GM19023 (cell line): ENCODE measurements around the gene PAPPA.

ENCODE experiments used
- ATAC-seq: cut with Tn5 transposase; IDR thresholded peaks from one replicate; pipeline ENCODE4 v1.9.1; 2021; ENCODE audit warnings: mild to moderate bottlenecking, moderate library complexity; ENCODE audit not compliant: unreplicated experiment

The PAPPA gene

GRCh38 chr9:116181853-116182610 is 28.4 kb downstream of the PAPPA start:
- no peak for ATAC-seq

GRCh38 chr9:116182876-116183275 is 29.3 kb downstream of the PAPPA start:
- no peak for ATAC-seq

GRCh38 chr9:116187570-116188170 is 34.1 kb downstream of the PAPPA start:
- ATAC-seq = no peak

- no peak for ATAC-seq
Measured at GRCh38 chr9:116189683-116190082, 36.1 kb downstream of the PAPPA start.

GRCh38 chr9:116190637-116191396 is 37.2 kb downstream of the PAPPA start:
- ATAC-seq = no peak

- no peak for ATAC-seq
Measured at GRCh38 chr9:116191576-116192415, 38.2 kb downstream of the PAPPA start.

GRCh38 chr9:116193636-116194035 is 40.0 kb downstream of the PAPPA start:
- no peak for ATAC-seq

- no peak for ATAC-seq
Measured at GRCh38 chr9:116196806-116197205, 43.2 kb downstream of the PAPPA start.

- no peak for ATAC-seq
Measured at GRCh38 chr9:116198344-116198743, 44.8 kb downstream of the PAPPA start.

GRCh38 chr9:116202219-116202912 is 48.8 kb downstream of the PAPPA start:
- no peak for ATAC-seq

GRCh38 chr9:116204252-116204882 is 50.8 kb downstream of the PAPPA start:
- no peak for ATAC-seq

GRCh38 chr9:116207371-116208111 is 54.0 kb downstream of the PAPPA start:
- no peak for ATAC-seq

- no peak for ATAC-seq
Measured at GRCh38 chr9:116208417-116209232, 55.0 kb downstream of the PAPPA start.

GRCh38 chr9:116209414-116210116 is 56.0 kb downstream of the PAPPA start:
- no peak for ATAC-seq

GRCh38 chr9:116212986-116213692 is 59.5 kb downstream of the PAPPA start:
- ATAC-seq = no peak

GRCh38 chr9:116213693-116214047 is 60.1 kb downstream of the PAPPA start:
- no peak for ATAC-seq

- no peak for ATAC-seq
Measured at GRCh38 chr9:116218399-116218798, 64.8 kb downstream of the PAPPA start.
